Prostate gland (tissue), 2 donors: Measurements from ENCODE around the gene TTC16. TPM values are rescaled to one million over a fixed set of nuclear protein-coding genes. Genes with fewer than 3 reads are reported as not detected.

Experiments used
- DNase-seq: peaks from one replicate; pipeline ENCODE4 v3.0.0-alpha.2; 2019; ENCODE audit warnings: low spot score
- H3K27ac ChIP-seq, 2 donors: fragments of 200-600 bp; sonication (generic); 2 replicates each; pipeline ENCODE4 v1.5.1; 2017 to 2019
- H3K27me3 ChIP-seq: fragments of 200-600 bp; sonication (generic); replicated peaks from 2 replicates; pipeline ENCODE4 v1.5.1; 2019; ENCODE audit not compliant: insufficient read depth
- H3K36me3 ChIP-seq, 2 donors: fragments of 200-600 bp; sonication (generic); 1 replicate in 1 of 2; 2 replicates in 1 of 2; pipeline versions ENCODE4 v1.5.1 to v1.8.1; 2017 to 2019
- H3K4me1 ChIP-seq: fragments of 200-600 bp; sonication (generic); replicated peaks from 2 replicates; pipeline ENCODE4 v1.5.1; 2019
- H3K4me3 ChIP-seq, 2 donors: fragments of 200-600 bp; sonication (generic); 2 replicates each; pipeline ENCODE4 v1.5.1; 2017 to 2019
- H3K9me3 ChIP-seq: fragments of 200-600 bp; sonication (generic); 2 replicates; pipeline ENCODE4 v1.5.1; 2017
- CTCF ChIP-seq, 4 experiments: fragments of 200-600 bp in 2 of 4; fragments of 450-650 bp in 2 of 4; sonication (generic) in 2 of 4; IDR thresholded peaks; 1 replicate in 3 of 4; 2 replicates in 1 of 4; pipeline ENCODE4 v1.5.1; 2016 to 2019; ENCODE audit warnings: antibody characterized with exemption in 4 of 4, mild to moderate bottlenecking in 2 of 4, moderate library complexity in 2 of 4
- POLR2A ChIP-seq: fragments of 450-650 bp; IDR thresholded peaks from one replicate; pipeline ENCODE4 v1.6.1; 2016; ENCODE audit warnings: antibody characterized with exemption, mild to moderate bottlenecking
- POLR2AphosphoS5 ChIP-seq: sonication (generic); formaldehyde crosslinking; IDR thresholded peaks from one replicate; pipeline ENCODE4 v1.6.1; 2017; ENCODE audit warnings: antibody characterized with exemption
- WGBS: methylation state at CpG from one replicate; pipeline ENCODE4 v1.1.5; 2018; 5-methylcytosine and 5-hydroxymethylcytosine counted together
- intact Hi-C: fragments of 100-400 bp; cut with DNase I; formaldehyde crosslinking; loops from one replicate; pipeline ENCODE4 v1.14.2; 2022
- total RNA-seq, 2 donors: library from RNA; depleted of rRNA; stranded (reverse); fragments of >200 nt; gene quantifications; one replicate each; pipeline ENCODE4 v1.1.0, GENCODE V29; 2016

TTC16 gene
- total RNA-seq, 2 donors from 2014 or later: 3.4 TPM; not detected in 1

DNA sequence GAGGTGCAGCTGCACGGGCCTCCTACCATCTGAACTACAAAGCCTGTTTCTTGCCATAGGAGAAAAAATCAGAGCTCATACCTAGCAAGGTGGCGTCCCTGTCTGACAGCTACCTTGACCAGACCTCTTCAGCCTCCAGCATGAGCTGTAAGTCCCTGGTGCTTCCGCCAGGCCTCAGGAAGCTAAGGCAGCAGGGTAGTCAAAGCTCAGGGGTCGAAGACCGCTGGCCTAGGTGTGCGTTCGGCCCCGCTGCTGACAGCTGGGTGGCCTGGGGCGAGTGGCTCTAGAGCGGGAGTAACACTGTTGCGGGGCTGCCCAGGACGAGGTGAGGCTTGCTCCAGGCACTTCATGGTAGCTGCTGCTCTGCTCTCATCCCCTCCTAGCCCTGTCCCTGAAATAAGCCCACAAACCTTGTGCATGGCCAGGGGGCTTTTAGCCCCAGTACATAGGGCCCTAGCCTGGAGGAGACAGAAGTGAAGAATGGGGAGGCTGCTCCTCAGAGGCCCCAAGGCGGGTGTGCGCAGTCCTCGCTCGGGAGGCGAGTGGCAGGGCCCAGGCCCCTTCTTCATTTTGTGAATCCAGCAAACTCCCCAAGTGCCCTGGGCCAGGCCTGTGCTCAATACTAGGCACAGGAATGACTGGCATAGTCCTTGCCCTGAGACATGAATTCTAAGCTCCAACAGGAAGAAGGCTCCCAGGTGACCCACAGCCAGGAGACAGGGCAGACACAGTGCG is 13.8 kb downstream of the TTC16 start:
- intact Hi-C loops: loop anchor here (5.0 kb wide), 1 partner anchor 222 kb away; no protein-coding TSS in a partner anchor
- Histone ChIP-seq H3K36me3 (peaks cover 0 to 11% of the 10 kb centered on the region in 2 donors), H3K27me3 (no peaks in the 10 kb centered on the region), H3K27ac (no peak overlapping the region), H3K4me3 (no peak overlapping the region), H3K9me3 (no peaks in the 10 kb centered on the region), H3K4me1 (no peaks in the 10 kb centered on the region)
- 89% methylated on average over 18 of the region's 18 CpGs for WGBS
- TF ChIP-seq POLR2AphosphoS5: no peak
- no peak for TF ChIP-seq CTCF (IDR thresholded peaks at IDR 0.05)
- no peak for TF ChIP-seq POLR2A
- DNase-seq: no peak

- WGBS: 74% methylated on average over 9 of the region's 9 CpGs
- Histone ChIP-seq H3K36me3 (peaks cover 0 to 11% of the 10 kb centered on the region in 2 donors), H3K4me1 (no peaks in the 10 kb centered on the region), H3K27ac (no peak overlapping the region), H3K27me3 (no peaks in the 10 kb centered on the region), H3K9me3 (no peaks in the 10 kb centered on the region), H3K4me3 (no peak overlapping the region)
- no peak for TF ChIP-seq POLR2AphosphoS5
- TF ChIP-seq CTCF (IDR thresholded peaks at IDR 0.05): no peak
- TF ChIP-seq POLR2A: no peak
- intact Hi-C loops: loop anchor here (5.0 kb wide), 1 partner anchor 223 kb away; no protein-coding TSS in a partner anchor
- no peak for DNase-seq
Observed at GRCh38 chr9:127730262-127730661, 14.4 kb downstream of the TTC16 start.

- Histone ChIP-seq H3K27ac (no peak overlapping the region), H3K4me3 (no peak overlapping the region), H3K27me3 (no peaks in the 10 kb centered on the region), H3K4me1 (no peaks in the 10 kb centered on the region), H3K9me3 (no peaks in the 10 kb centered on the region), H3K36me3 (peaks cover 0 to 11% of the 10 kb centered on the region in 2 donors)
- intact Hi-C loops: loop anchor here (5.0 kb wide), 1 partner anchor 224 kb away; no protein-coding TSS in a partner anchor
- 86% methylated on average over 9 of the region's 9 CpGs for WGBS
- DNase-seq: no peak
- TF ChIP-seq POLR2AphosphoS5 (no peak), CTCF (IDR thresholded peaks at IDR 0.05) (no peak), POLR2A (no peak)
Observed at GRCh38 chr9:127730799-127731410, 15.0 kb downstream of the TTC16 start.

DNA sequence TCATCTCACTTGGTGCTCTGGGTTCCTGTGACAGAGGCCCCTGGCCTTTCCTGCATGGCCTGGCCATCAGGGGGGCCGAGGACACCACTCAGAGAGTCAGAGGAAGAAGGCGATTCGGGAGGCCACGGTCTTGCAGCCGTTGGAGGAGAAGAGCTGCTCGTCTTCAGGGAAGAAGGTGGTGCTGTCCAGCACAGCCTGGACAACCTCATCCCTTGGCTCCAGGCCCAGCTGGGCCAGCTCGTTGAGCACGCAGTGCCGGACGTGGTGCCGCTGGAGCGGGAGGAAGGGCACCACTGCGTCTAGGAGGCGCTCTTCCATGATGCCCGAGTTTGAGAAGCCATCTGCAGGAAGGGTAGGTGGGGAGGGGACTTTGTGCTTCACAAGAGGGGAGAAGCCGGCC is 16.1 kb downstream of the TTC16 start:
- Histone ChIP-seq H3K36me3 (peaks cover 0 to 11% of the 10 kb centered on the region in 2 donors), H3K4me3 (no peak overlapping the region), H3K4me1 (no peaks in the 10 kb centered on the region), H3K27ac (no peak overlapping the region), H3K9me3 (no peaks in the 10 kb centered on the region), H3K27me3 (no peaks in the 10 kb centered on the region)
- DNase-seq: no peak
- WGBS: 58% methylated on average over 16 of the region's 16 CpGs
- TF ChIP-seq POLR2A: no peak
- TF ChIP-seq CTCF (IDR thresholded peaks at IDR 0.05): no peak
- no peak for TF ChIP-seq POLR2AphosphoS5
- intact Hi-C loops: loop anchor here (5.0 kb wide), 1 partner anchor 225 kb away; no protein-coding TSS in a partner anchor
